SK-N-SH (cell line): ENCODE measurements around the gene RIMS1.

Experiments used
- CTCF ChIP-seq: fragments of 200-600 bp; sonication (generic); IDR thresholded peaks from 2 replicates; pipeline ENCODE4 v1.6.1; 2017; ENCODE audit warnings: antibody characterized with exemption, mild to moderate bottlenecking, moderate library complexity
- EP300 ChIP-seq, 2 experiments: IDR thresholded peaks; 2 replicates each; pipeline versions ENCODE4 v1.4.0 to v1.6.1; 2012; ENCODE audit warnings: borderline replicate concordance in 1 of 2, low read depth in 1 of 2, low read length in 1 of 2
- JUND ChIP-seq: IDR thresholded peaks from 2 replicates; pipeline ENCODE4 v1.4.0; 2012
- MAX ChIP-seq: IDR thresholded peaks from 2 replicates; pipeline ENCODE4 v1.4.0; 2012; ENCODE audit warnings: low read depth
- NFIC ChIP-seq: IDR thresholded peaks from 2 replicates; pipeline ENCODE4 v1.4.0; 2012; ENCODE audit warnings: borderline replicate concordance
- POLR2AphosphoS5 ChIP-seq: IDR thresholded peaks from 2 replicates; pipeline ENCODE4 v1.6.1; 2012; ENCODE audit warnings: low read depth, low read length
- SIN3A ChIP-seq: IDR thresholded peaks from 2 replicates; pipeline ENCODE4 v1.6.1; 2012; ENCODE audit warnings: low read depth, mild to moderate bottlenecking, low read length, moderate library complexity, borderline replicate concordance
- TAF1 ChIP-seq: IDR thresholded peaks from 2 replicates; pipeline ENCODE4 v1.6.1; 2012; ENCODE audit warnings: low read depth, mild to moderate bottlenecking, low read length, moderate library complexity, borderline replicate concordance
- TF ChIP-seq, protein P1 (sequence below): IDR thresholded peaks from 2 replicates; pipeline ENCODE4 v1.6.1; 2012; ENCODE audit warnings: mild to moderate bottlenecking, low read depth, low read length, moderate library complexity
- TF ChIP-seq, protein P2 (sequence below): IDR thresholded peaks from 2 replicates; pipeline ENCODE4; 2012

DNA sequence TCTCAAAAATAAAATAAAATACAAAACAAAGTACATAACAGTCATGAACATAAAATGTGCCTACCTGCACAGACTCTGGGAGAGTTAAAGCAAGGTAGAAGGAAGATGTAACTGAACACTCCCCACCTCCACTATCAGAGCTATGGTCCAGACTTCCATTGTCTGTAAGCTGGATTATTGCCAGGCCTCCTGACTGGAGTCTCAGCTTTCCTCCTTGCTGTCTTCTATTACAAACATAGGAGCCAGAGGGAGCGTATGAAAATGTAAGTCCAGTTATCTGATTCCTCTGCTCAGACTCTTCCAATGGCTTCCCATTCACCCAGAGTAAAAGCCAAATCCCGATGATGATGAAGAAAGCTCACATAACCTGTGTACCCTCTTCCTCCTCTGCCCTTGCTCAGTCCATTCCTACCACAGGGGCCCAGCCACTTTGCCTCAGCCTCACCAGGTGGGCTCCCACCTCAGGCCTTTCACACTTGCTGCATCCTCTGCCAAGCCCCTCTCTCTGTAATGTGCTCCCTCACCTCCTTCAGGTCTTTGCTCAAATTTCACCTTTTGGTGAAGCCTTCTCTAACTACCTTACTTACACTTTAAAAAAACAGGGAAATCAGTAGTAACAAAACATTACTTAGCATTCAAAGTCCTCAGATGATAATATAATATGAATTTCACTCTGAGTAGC lies 194.1 kb downstream of the RIMS1 start:
- no peak for TF ChIP-seq JUND
- no peak for TF ChIP-seq POLR2AphosphoS5
- no peak for TF ChIP-seq CTCF
- no peak for TF ChIP-seq TAF1
- no peak for TF ChIP-seq NFIC
- TF ChIP-seq, protein P1, sequence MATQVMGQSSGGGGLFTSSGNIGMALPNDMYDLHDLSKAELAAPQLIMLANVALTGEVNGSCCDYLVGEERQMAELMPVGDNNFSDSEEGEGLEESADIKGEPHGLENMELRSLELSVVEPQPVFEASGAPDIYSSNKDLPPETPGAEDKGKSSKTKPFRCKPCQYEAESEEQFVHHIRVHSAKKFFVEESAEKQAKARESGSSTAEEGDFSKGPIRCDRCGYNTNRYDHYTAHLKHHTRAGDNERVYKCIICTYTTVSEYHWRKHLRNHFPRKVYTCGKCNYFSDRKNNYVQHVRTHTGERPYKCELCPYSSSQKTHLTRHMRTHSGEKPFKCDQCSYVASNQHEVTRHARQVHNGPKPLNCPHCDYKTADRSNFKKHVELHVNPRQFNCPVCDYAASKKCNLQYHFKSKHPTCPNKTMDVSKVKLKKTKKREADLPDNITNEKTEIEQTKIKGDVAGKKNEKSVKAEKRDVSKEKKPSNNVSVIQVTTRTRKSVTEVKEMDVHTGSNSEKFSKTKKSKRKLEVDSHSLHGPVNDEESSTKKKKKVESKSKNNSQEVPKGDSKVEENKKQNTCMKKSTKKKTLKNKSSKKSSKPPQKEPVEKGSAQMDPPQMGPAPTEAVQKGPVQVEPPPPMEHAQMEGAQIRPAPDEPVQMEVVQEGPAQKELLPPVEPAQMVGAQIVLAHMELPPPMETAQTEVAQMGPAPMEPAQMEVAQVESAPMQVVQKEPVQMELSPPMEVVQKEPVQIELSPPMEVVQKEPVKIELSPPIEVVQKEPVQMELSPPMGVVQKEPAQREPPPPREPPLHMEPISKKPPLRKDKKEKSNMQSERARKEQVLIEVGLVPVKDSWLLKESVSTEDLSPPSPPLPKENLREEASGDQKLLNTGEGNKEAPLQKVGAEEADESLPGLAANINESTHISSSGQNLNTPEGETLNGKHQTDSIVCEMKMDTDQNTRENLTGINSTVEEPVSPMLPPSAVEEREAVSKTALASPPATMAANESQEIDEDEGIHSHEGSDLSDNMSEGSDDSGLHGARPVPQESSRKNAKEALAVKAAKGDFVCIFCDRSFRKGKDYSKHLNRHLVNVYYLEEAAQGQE: no peak
- no peak for TF ChIP-seq EP300 (IDR thresholded peaks at IDR 0.05; ENCODE audit: borderline replicate concordance in 1 of 2, low read depth in 1 of 2, low read length in 1 of 2)
- no peak for TF ChIP-seq SIN3A
- no peak for TF ChIP-seq MAX
- TF ChIP-seq, protein P2, sequence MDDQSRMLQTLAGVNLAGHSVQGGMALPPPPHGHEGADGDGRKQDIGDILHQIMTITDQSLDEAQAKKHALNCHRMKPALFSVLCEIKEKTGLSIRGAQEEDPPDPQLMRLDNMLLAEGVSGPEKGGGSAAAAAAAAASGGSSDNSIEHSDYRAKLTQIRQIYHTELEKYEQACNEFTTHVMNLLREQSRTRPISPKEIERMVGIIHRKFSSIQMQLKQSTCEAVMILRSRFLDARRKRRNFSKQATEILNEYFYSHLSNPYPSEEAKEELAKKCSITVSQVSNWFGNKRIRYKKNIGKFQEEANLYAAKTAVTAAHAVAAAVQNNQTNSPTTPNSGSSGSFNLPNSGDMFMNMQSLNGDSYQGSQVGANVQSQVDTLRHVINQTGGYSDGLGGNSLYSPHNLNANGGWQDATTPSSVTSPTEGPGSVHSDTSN: no peak
